ENCODE measurements around the gene MYRIP.
"Not testable (repeated sequence)": the region's sequence is repeated elsewhere in the genome, so short reads cannot be mapped to it uniquely, and the experiment has no call there.

MYRIP gene

GRCh38 chr3:40084424-40084823 is 275.0 kb downstream of the MYRIP start:
- DNase-seq (ENCODE audit: low read depth): not testable (repeated sequence)

- no peak for DNase-seq (ENCODE audit: low read depth)
Measured at GRCh38 chr3:40086890-40087883, 277.8 kb downstream of the MYRIP start.

- DNase-seq (ENCODE audit: low read depth): no peak
Measured at GRCh38 chr3:40088527-40089170, 279.2 kb downstream of the MYRIP start.

GRCh38 chr3:40096661-40097111 is 287.3 kb downstream of the MYRIP start:
- no peak for DNase-seq (ENCODE audit: low read depth)

- no peak for DNase-seq (ENCODE audit: low read depth)
Measured at GRCh38 chr3:40097131-40098117, 288.0 kb downstream of the MYRIP start.

- DNase-seq (ENCODE audit: low read depth): no peak
Measured at GRCh38 chr3:40098261-40098759, 288.9 kb downstream of the MYRIP start.

GRCh38 chr3:40099871-40100270 is 290.5 kb downstream of the MYRIP start:
- no peak for DNase-seq (ENCODE audit: low read depth)

GRCh38 chr3:40102182-40102581 is 292.8 kb downstream of the MYRIP start:
- DNase-seq (ENCODE audit: low read depth): no peak

- DNase-seq (ENCODE audit: low read depth): no peak
Measured at GRCh38 chr3:40103829-40104228, 294.4 kb downstream of the MYRIP start.

- DNase-seq (ENCODE audit: low read depth): no peak
Measured at GRCh38 chr3:40104441-40104840, 295.0 kb downstream of the MYRIP start.

- no peak for DNase-seq (ENCODE audit: low read depth)
Measured at GRCh38 chr3:40108643-40109042, 299.2 kb downstream of the MYRIP start.

GRCh38 chr3:40109641-40110490 is 300.5 kb downstream of the MYRIP start:
- no peak for DNase-seq (ENCODE audit: low read depth)

GRCh38 chr3:40116478-40117177 is 307.2 kb downstream of the MYRIP start:
- DNase-seq (ENCODE audit: low read depth): no peak

- no peak for DNase-seq (ENCODE audit: low read depth)
Measured at GRCh38 chr3:40118091-40118490, 308.7 kb downstream of the MYRIP start.

GRCh38 chr3:40120067-40120692 is 310.8 kb downstream of the MYRIP start:
- DNase-seq (ENCODE audit: low read depth): no peak

GRCh38 chr3:40120806-40121205 is 311.4 kb downstream of the MYRIP start:
- DNase-seq (ENCODE audit: low read depth): no peak

GRCh38 chr3:40124918-40125317 is 315.5 kb downstream of the MYRIP start:
- DNase-seq (ENCODE audit: low read depth): no peak

- no peak for DNase-seq (ENCODE audit: low read depth)
Measured at GRCh38 chr3:40128166-40128565, 318.8 kb downstream of the MYRIP start.

- DNase-seq (ENCODE audit: low read depth): no peak
Measured at GRCh38 chr3:40129510-40129909, 320.1 kb downstream of the MYRIP start.

- no peak for DNase-seq (ENCODE audit: low read depth)
Measured at GRCh38 chr3:40129981-40130380, 320.6 kb downstream of the MYRIP start.

Measured in T-helper 22 cell (primary cell).